OCI-LY1 (cell line): ENCODE data around the gene MYO1E.

Experiments used
- H2AFZ ChIP-seq: fragments of 200-600 bp; sonication (generic), shearing (Covaris generic); 2 replicates; pipeline ENCODE4 v1.6.0; 2014; ENCODE audit warnings: antibody characterized with exemption, mild to moderate bottlenecking, low read length
- H3F3A ChIP-seq: fragments of 200-600 bp; sonication (generic), shearing (Covaris generic); 2 replicates; pipeline ENCODE4 v1.6.0; 2014; ENCODE audit warnings: mild to moderate bottlenecking, antibody characterized with exemption, low read length, moderate library complexity; ENCODE audit not compliant: insufficient read depth
- H3K27ac ChIP-seq: fragments of 200-600 bp; sonication (generic); 2 replicates; pipeline ENCODE4 v1.5.1; 2014; ENCODE audit warnings: low read length, mixed run types, mild to moderate bottlenecking, low read depth; ENCODE audit not compliant: poor library complexity, severe bottlenecking
- H3K27me3 ChIP-seq: fragments of 200-600 bp; sonication (generic); 2 replicates; pipeline ENCODE4 v1.6.0; 2014; ENCODE audit warnings: antibody characterized with exemption, mild to moderate bottlenecking, low read length, moderate library complexity; ENCODE audit not compliant: insufficient read depth
- H3K36me3 ChIP-seq: fragments of 200-600 bp; sonication (generic); 2 replicates; pipeline ENCODE4 v1.6.1; 2014; ENCODE audit warnings: mild to moderate bottlenecking, antibody characterized with exemption, low read length, moderate library complexity, mixed read lengths; ENCODE audit not compliant: insufficient read depth
- H3K4me1 ChIP-seq: fragments of 200-600 bp; sonication (generic); 2 replicates; pipeline ENCODE4 v1.5.1; 2014; ENCODE audit warnings: mild to moderate bottlenecking, low read length, moderate library complexity; ENCODE audit not compliant: insufficient read depth, severe bottlenecking
- H3K4me2 ChIP-seq: fragments of 200-600 bp; sonication (generic), shearing (Covaris generic); 2 replicates; pipeline ENCODE4 v1.6.1; 2014; ENCODE audit warnings: low read length
- H3K4me3 ChIP-seq: fragments of 200-600 bp; sonication (generic); 2 replicates; pipeline ENCODE4 v1.5.1; 2014; ENCODE audit warnings: low read length, low read depth, mild to moderate bottlenecking, mixed read lengths; ENCODE audit not compliant: poor library complexity, severe bottlenecking
- H3K79me2 ChIP-seq: fragments of 200-600 bp; shearing (Covaris generic); 2 replicates; pipeline ENCODE4 v1.6.1; 2016; ENCODE audit warnings: mixed run types, low read length, mixed read lengths; ENCODE audit not compliant: insufficient read depth
- H3K9ac ChIP-seq: fragments of 200-600 bp; sonication (generic), shearing (Covaris generic); 2 replicates; pipeline ENCODE4 v1.6.1; 2014; ENCODE audit warnings: mild to moderate bottlenecking, low read length, mixed read lengths
- H3K9me2 ChIP-seq: fragments of 200-600 bp; sonication (generic), shearing (Covaris generic); 2 replicates; pipeline ENCODE4 v1.6.1; 2014; ENCODE audit warnings: low read depth, mild to moderate bottlenecking, low read length, mixed read lengths
- H3K9me3 ChIP-seq: fragments of 200-600 bp; shearing (Covaris generic); 2 replicates; pipeline ENCODE4 v1.6.1; 2014; ENCODE audit warnings: low read length, mixed read lengths
- H4K20me1 ChIP-seq: fragments of 200-600 bp; sonication (generic), shearing (Covaris generic); 2 replicates; pipeline ENCODE4 v1.6.0; 2016; ENCODE audit warnings: mild to moderate bottlenecking, low read length; ENCODE audit not compliant: insufficient read depth
- EZH2 ChIP-seq: fragments of 200-600 bp; sonication (generic), shearing (Covaris generic); IDR thresholded peaks from 2 replicates; pipeline ENCODE4 v1.8.0; 2017; ENCODE audit warnings: borderline replicate concordance, mixed run types, mild to moderate bottlenecking, antibody characterized with exemption, low read length, moderate library complexity, mixed read lengths
- TF ChIP-seq, protein P1 (sequence below): fragments of 200-600 bp; sonication (generic), shearing (Covaris generic); IDR thresholded peaks from 2 replicates; pipeline ENCODE4 v1.5.1; 2017; ENCODE audit warnings: mild to moderate bottlenecking, antibody characterized with exemption, low read length, moderate library complexity, mixed read lengths

The MYO1E gene

DNA sequence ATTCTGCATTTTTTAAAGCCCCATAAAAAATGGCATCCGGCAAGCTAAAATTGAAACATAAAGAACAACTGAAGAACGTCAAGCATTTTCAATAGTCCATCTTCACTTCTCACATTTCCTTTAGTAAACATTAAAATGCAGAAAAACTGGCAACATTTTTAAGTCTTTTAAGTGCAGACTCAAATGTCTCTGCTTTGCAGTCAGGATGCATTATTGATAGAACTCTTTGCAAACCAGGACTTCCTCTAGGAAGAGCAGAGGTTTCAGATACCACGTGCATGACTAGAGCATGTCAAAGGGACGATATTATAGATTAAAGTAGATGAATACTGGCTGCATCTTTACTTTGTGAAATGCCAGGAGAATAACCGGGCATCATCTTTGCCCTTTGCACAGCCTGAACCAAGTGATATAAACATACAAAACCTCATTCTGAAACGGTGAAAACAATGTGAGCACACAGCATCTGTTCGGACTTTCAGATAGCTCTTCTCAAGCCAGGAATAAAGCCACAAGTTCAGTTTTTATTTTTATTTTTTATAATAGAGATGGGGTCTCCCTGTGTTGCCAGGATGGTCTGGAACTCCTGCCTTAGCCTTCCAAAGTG is 101.0 kb downstream of the MYO1E start:
- Histone ChIP-seq H3K27me3 (no peaks in the 10 kb centered on the region), H3K9me3 (no peaks in the 10 kb centered on the region), H3K36me3 (peaks cover 36% of the 10 kb centered on the region; the same call in 1 of the 2 replicates), H3K4me1 (peaks cover 22% of the 10 kb centered on the region), H2AFZ (no peak overlapping the region), H4K20me1 (no peaks in the 10 kb centered on the region), H3K9ac (no peak overlapping the region), H3K27ac (no peak overlapping the region), H3F3A (no peaks in the 10 kb centered on the region), H3K79me2 (0 out of 2 replicates have a peak, but pooled peaks cover 3% of the 10 kb centered on the region), H3K4me2 (no peak overlapping the region), H3K4me3 (no peak overlapping the region), H3K9me2 (no peaks in the 10 kb centered on the region)
- TF ChIP-seq, protein P1, sequence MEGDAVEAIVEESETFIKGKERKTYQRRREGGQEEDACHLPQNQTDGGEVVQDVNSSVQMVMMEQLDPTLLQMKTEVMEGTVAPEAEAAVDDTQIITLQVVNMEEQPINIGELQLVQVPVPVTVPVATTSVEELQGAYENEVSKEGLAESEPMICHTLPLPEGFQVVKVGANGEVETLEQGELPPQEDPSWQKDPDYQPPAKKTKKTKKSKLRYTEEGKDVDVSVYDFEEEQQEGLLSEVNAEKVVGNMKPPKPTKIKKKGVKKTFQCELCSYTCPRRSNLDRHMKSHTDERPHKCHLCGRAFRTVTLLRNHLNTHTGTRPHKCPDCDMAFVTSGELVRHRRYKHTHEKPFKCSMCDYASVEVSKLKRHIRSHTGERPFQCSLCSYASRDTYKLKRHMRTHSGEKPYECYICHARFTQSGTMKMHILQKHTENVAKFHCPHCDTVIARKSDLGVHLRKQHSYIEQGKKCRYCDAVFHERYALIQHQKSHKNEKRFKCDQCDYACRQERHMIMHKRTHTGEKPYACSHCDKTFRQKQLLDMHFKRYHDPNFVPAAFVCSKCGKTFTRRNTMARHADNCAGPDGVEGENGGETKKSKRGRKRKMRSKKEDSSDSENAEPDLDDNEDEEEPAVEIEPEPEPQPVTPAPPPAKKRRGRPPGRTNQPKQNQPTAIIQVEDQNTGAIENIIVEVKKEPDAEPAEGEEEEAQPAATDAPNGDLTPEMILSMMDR = no peak
- no peak for TF ChIP-seq EZH2

DNA sequence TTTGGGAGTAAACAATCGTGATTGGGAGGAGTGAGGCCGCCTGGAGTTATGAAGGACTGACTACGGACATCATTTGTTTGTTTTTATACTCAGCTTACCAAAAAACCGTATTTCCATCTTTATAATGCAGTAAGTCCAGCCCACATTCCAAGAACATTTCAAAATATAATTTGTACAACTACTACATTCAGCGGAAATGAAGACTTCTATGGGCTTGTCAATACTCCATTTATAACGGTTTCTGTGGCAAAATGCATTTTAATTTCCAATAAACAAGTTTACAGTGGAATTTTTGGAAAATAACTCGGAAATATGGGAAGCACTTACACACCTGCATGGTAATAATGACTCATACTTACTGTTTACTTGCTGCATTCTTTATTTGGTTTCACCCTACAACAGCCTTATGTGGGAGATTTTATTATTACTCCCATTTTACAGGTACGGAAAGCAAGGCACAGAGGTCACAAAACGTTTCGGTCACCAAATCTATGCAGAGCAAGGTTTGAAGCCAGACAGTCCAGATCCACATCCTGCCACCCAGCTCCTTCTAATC is 103.7 kb downstream of the MYO1E start:
- TF ChIP-seq EZH2 = no peak
- TF ChIP-seq, protein P1 = no peak
- Histone ChIP-seq H3K4me3 (no peak overlapping the region), H3K79me2 (0 out of 2 replicates have a peak, but pooled peaks cover 3% of the 10 kb centered on the region), H3K27ac (no peak overlapping the region), H3K9ac (no peak overlapping the region), H3F3A (no peaks in the 10 kb centered on the region), H3K27me3 (no peaks in the 10 kb centered on the region), H4K20me1 (no peaks in the 10 kb centered on the region), H3K9me3 (no peaks in the 10 kb centered on the region), H3K9me2 (no peaks in the 10 kb centered on the region), H3K4me1 (peaks cover 27% of the 10 kb centered on the region), H2AFZ (no peak overlapping the region), H3K4me2 (no peak overlapping the region), H3K36me3 (peaks cover 40% of the 10 kb centered on the region; the same call in 1 of the 2 replicates)

DNA sequence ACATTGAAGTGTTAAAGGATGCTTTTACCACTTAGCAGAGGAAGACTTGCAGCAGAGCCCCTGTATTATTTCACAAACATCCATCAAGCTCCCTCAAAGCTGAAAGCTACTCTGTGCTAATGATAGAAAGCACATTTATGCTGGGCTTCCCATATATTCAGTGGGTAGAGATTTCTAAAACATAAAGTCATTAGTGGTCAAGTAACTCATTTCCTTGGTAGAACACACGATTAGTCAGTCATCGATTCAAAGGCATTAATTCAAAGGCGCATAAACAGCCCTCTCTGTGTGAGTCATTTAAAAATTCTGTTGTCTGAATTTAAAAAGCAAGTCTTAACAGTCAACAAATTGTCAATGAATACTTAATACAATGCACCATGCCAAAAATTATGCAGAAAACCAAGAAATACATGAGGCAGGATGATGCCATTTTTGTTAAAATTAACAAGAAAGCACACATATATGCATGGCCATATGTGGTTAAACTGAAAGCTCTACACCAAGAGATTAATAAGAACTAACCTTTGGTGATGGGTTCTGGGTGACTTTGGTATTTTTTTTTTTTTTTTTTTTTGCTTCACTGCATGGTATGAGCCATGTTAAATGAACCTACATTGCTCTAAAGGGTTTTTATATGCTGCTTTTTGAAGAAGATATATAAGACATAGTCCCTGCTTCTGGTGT is 104.4 kb downstream of the MYO1E start:
- H3K27ac ChIP-seq = no peak overlapping the region

More for the DNA sequence above, 104.4 kb downstream of the MYO1E start:
- Histone ChIP-seq H3K27me3 (no peaks in the 10 kb centered on the region), H3K4me1 (peaks cover 27% of the 10 kb centered on the region), H3K79me2 (no peaks in the 10 kb centered on the region), H4K20me1 (no peaks in the 10 kb centered on the region), H3K9me2 (no peaks in the 10 kb centered on the region), H3K36me3 (peaks cover 40% of the 10 kb centered on the region; the same call in 1 of the 2 replicates), H3K9ac (no peak overlapping the region), H3K4me3 (no peak overlapping the region), H2AFZ (no peak overlapping the region), H3K4me2 (no peak overlapping the region), H3K9me3 (no peaks in the 10 kb centered on the region), H3F3A (no peaks in the 10 kb centered on the region)
- TF ChIP-seq EZH2 = no peak
- TF ChIP-seq, protein P1 = no peak
